H9 (cell line): ENCODE measurements around the gene STXBP1. TPM values are rescaled to one million over a fixed set of nuclear protein-coding genes. Genes with fewer than 3 reads are reported as not detected.

ENCODE experiments used
- DNase-seq: peaks from one replicate; pipeline ENCODE4 v3.0.0-alpha.2; 2017
- H2AFZ ChIP-seq: one replicate; pipeline ENCODE4 v1.6.1; 2013; ENCODE audit warnings: mild to moderate bottlenecking, low read length, control low read depth, moderate library complexity
- H2AK5ac ChIP-seq: 2 replicates; pipeline ENCODE4 v1.6.1; 2013; ENCODE audit warnings: low read length, control low read depth, mixed read lengths; ENCODE audit not compliant: insufficient read length
- H2BK120ac ChIP-seq: one replicate; pipeline ENCODE4 v1.6.1; 2013; ENCODE audit warnings: low read depth, mild to moderate bottlenecking, low read length, control low read depth, inconsistent platforms; ENCODE audit not compliant: poor library complexity, severe bottlenecking
- H2BK12ac ChIP-seq: 2 replicates; pipeline ENCODE4 v1.6.1; 2013; ENCODE audit warnings: low read length, control low read depth, mixed read lengths, low read depth; ENCODE audit not compliant: insufficient read length
- H2BK15ac ChIP-seq: 2 replicates; pipeline ENCODE4 v1.6.1; 2013; ENCODE audit warnings: low read depth, low read length, control low read depth
- H2BK20ac ChIP-seq: one replicate; pipeline ENCODE4 v1.6.1; 2013; ENCODE audit warnings: low read depth, mild to moderate bottlenecking, low read length, control low read depth, inconsistent platforms; ENCODE audit not compliant: poor library complexity, severe bottlenecking
- H2BK5ac ChIP-seq: 2 replicates; pipeline ENCODE4 v1.6.1; 2013; ENCODE audit warnings: low read length, control low read depth, mixed read lengths; ENCODE audit not compliant: insufficient read length
- H3K14ac ChIP-seq: 2 replicates; pipeline ENCODE4 v1.6.1; 2013; ENCODE audit warnings: low read length, control low read depth; ENCODE audit not compliant: insufficient read depth
- H3K18ac ChIP-seq: 2 replicates; pipeline ENCODE4 v1.6.1; 2013; ENCODE audit warnings: low read depth, mild to moderate bottlenecking, mixed read lengths, low read length, control low read depth; ENCODE audit not compliant: insufficient read length
- H3K23ac ChIP-seq: 2 replicates; pipeline ENCODE4 v1.6.1; 2013; ENCODE audit warnings: low read length, control low read depth, mixed read lengths, low read depth; ENCODE audit not compliant: insufficient read length
- H3K23me2 ChIP-seq: 2 replicates; pipeline ENCODE4 v1.6.1; 2013; ENCODE audit warnings: low read depth, mild to moderate bottlenecking, mixed read lengths, low read length, control low read depth; ENCODE audit not compliant: insufficient read length, poor library complexity, severe bottlenecking
- H3K27ac ChIP-seq: 2 replicates; pipeline ENCODE4 v1.5.1; 2013; ENCODE audit warnings: low read length, control low read depth, mixed read lengths, low read depth; ENCODE audit not compliant: insufficient read length
- H3K27me3 ChIP-seq: 2 replicates; pipeline ENCODE4 v1.6.1; 2013; ENCODE audit warnings: low read length, control low read depth, inconsistent platforms; ENCODE audit not compliant: insufficient read depth
- H3K4ac ChIP-seq: 2 replicates; pipeline ENCODE4 v1.6.1; 2013; ENCODE audit warnings: low read depth, mild to moderate bottlenecking, control low read depth, inconsistent platforms, low read length, moderate library complexity
- H3K4me1 ChIP-seq: 2 replicates; pipeline ENCODE4 v1.6.1; 2013; ENCODE audit warnings: low read length, control low read depth, inconsistent platforms; ENCODE audit not compliant: insufficient read depth
- H3K4me2 ChIP-seq: 2 replicates; pipeline ENCODE4 v1.6.1; 2013; ENCODE audit warnings: low read length, control low read depth, mixed read lengths; ENCODE audit not compliant: insufficient read length, insufficient read depth
- H3K56ac ChIP-seq: 2 replicates; pipeline ENCODE4 v1.6.1; 2013; ENCODE audit warnings: low read depth, mild to moderate bottlenecking, mixed read lengths, low read length, control low read depth; ENCODE audit not compliant: insufficient read length
- H3K79me1 ChIP-seq: 2 replicates; pipeline ENCODE4 v1.6.1; 2013; ENCODE audit warnings: low read depth, mild to moderate bottlenecking, moderate library complexity, low read length, control low read depth, inconsistent platforms; ENCODE audit not compliant: insufficient read depth, poor library complexity, severe bottlenecking
- H3K79me2 ChIP-seq: 2 replicates; pipeline ENCODE4 v1.6.1; 2013; ENCODE audit warnings: low read length, control low read depth, inconsistent platforms; ENCODE audit not compliant: insufficient read depth
- H3K9ac ChIP-seq: 2 replicates; pipeline ENCODE4 v1.6.1; 2013; ENCODE audit warnings: low read length, control low read depth, mixed read lengths; ENCODE audit not compliant: insufficient read length; ENCODE audit errors: extremely low read depth
- H3K9me3 ChIP-seq: one replicate; pipeline ENCODE4 v1.6.1; 2013; ENCODE audit warnings: low read depth, low read length, inconsistent platforms; ENCODE audit not compliant: control insufficient read depth
- H3T11ph ChIP-seq: one replicate; pipeline ENCODE4 v1.6.1; 2013; ENCODE audit warnings: mild to moderate bottlenecking, low read length, control low read depth, inconsistent platforms
- H4K20me1 ChIP-seq: one replicate; pipeline ENCODE4 v1.6.1; 2013; ENCODE audit not compliant: control insufficient read depth, insufficient read length, insufficient read depth
- H4K5ac ChIP-seq: 2 replicates; pipeline ENCODE4 v1.6.1; 2013; ENCODE audit warnings: low read depth, mild to moderate bottlenecking, mixed read lengths, low read length, control low read depth; ENCODE audit not compliant: insufficient read length
- H4K8ac ChIP-seq: replicated peaks from 2 replicates; pipeline ENCODE4 v1.6.1; 2013; ENCODE audit warnings: low read length, control low read depth, mixed read lengths, low read depth; ENCODE audit not compliant: insufficient read length
- H4K91ac ChIP-seq: 2 replicates; pipeline ENCODE4 v1.6.1; 2013; ENCODE audit warnings: low read depth, mild to moderate bottlenecking, moderate library complexity, mixed read lengths, low read length, control low read depth; ENCODE audit not compliant: insufficient read length
- H3K27ac Mint-ChIP-seq, 3 experiments: 2 replicates in 2 of 3; 3 replicates in 1 of 3; pipeline ENCODE4 v1.8.0; 2020 to 2021; ENCODE audit warnings: mixed read lengths in 3 of 3, mild to moderate bottlenecking in 1 of 3, moderate library complexity in 1 of 3
- H3K27me3 Mint-ChIP-seq: 2 replicates; pipeline ENCODE4 v1.8.0; 2021; ENCODE audit warnings: low read depth, mild to moderate bottlenecking, moderate library complexity, mixed read lengths
- H3K36me3 Mint-ChIP-seq, 3 experiments: 2 replicates in 2 of 3; 3 replicates in 1 of 3; pipeline ENCODE4 v1.8.0; 2020 to 2021; ENCODE audit warnings: low read depth in 3 of 3, mixed read lengths in 3 of 3; ENCODE audit not compliant: insufficient read depth in 1 of 3
- H3K4me1 Mint-ChIP-seq, 2 experiments: 2 replicates each; pipeline ENCODE4 v1.8.0; 2020; ENCODE audit warnings: mixed read lengths in 2 of 2
- H3K4me3 Mint-ChIP-seq, 2 experiments: 2 replicates in 1 of 2; 3 replicates in 1 of 2; pipeline ENCODE4 v1.8.0; 2020 to 2021; ENCODE audit warnings: mild to moderate bottlenecking in 2 of 2, mixed read lengths in 2 of 2, moderate library complexity in 1 of 2
- H3K9me3 Mint-ChIP-seq, 2 experiments: 2 replicates in 1 of 2; 3 replicates in 1 of 2; pipeline ENCODE4 v1.8.0; 2020; ENCODE audit warnings: mild to moderate bottlenecking in 2 of 2, mixed read lengths in 2 of 2, moderate library complexity in 1 of 2
- CTCF ChIP-seq: fragments of 200-600 bp; sonication (generic); conservative IDR thresholded peaks from 3 replicates; pipeline ENCODE4 v1.8.0; 2021; ENCODE audit warnings: antibody characterized with exemption, mild to moderate bottlenecking
- WGBS: extraction: QIAGEN DNeasy Blood & Tissue Kit; methylation state at CpG from one replicate; pipeline ENCODE4 v1.1.7; 2013; ENCODE audit warnings: missing lambda C conversion rate, low lambda C conversion rate, mixed read lengths; ENCODE audit not compliant: insufficient read length; ENCODE audit errors: extremely low coverage; 5-methylcytosine and 5-hydroxymethylcytosine counted together
- total RNA-seq: library from RNA; stranded (reverse); gene quantifications from 2 replicates; pipeline ENCODE4 v1.2.1, GENCODE V29; 2021

Gene STXBP1
- total RNA-seq, 1 experiment from 2014 or later, result 22.3 TPM

GRCh38 chr9:127714020-127714750 is 102.1 kb downstream of the STXBP1 start:
- H2AFZ ChIP-seq, result no peak overlapping the region
- peak overlapping the region; percentile 68 to 83 for H3K4me3 Mint-ChIP-seq

More at GRCh38 chr9:127714020-127714750, 102.1 kb downstream of the STXBP1 start:
- H3K79me1 ChIP-seq, result no peaks in the 10 kb centered on the region
- no peak overlapping the region for H2BK15ac ChIP-seq
- Mint-ChIP-seq H3K4me1 (peaks cover 24 to 34% of the 10 kb centered on the region in 2 experiments), H3K27ac (no peak overlapping the region; a peak in 1 of 7 replicates), H3K27me3 (peaks cover 7% of the 10 kb centered on the region), H3K36me3 (no peaks in the 10 kb centered on the region; a peak in 1 of 7 replicates), H3K9me3 (no peaks in the 10 kb centered on the region)
- H3K27me3 ChIP-seq, result no peaks in the 10 kb centered on the region
- no peak for DNase-seq
- no peak overlapping the region for H3K18ac ChIP-seq
- no peak overlapping the region for H3K9ac ChIP-seq
- no peak overlapping the region for H2BK12ac ChIP-seq
- H3K4me1 ChIP-seq, result no peaks in the 10 kb centered on the region; the same call in 1 of the 2 replicates
- no peak overlapping the region for H2BK20ac ChIP-seq
- no peaks in the 10 kb centered on the region for H3K9me3 ChIP-seq
- H3K23ac ChIP-seq, result no peak overlapping the region
- H3K23me2 ChIP-seq, result peaks cover 13% of the 10 kb centered on the region
- no peak overlapping the region for H3K27ac ChIP-seq
- H3T11ph ChIP-seq, result no peak overlapping the region
- H3K14ac ChIP-seq, result no peak overlapping the region
- no peak overlapping the region for H2BK5ac ChIP-seq
- H2BK120ac ChIP-seq, result no peak overlapping the region
- no CpG with 5 or more reads among the region's 19 CpGs for WGBS
- H4K91ac ChIP-seq, result no peak overlapping the region
- H3K79me2 ChIP-seq, result no peaks in the 10 kb centered on the region
- peak overlapping the region; percentile 54 for H3K4me2 ChIP-seq
- no peak overlapping the region for H2AK5ac ChIP-seq
- H4K8ac ChIP-seq, result no peak overlapping the region
- TF ChIP-seq CTCF, result no peak
- H3K4ac ChIP-seq, result no peak overlapping the region
- no peak overlapping the region for H4K5ac ChIP-seq
- no peaks in the 10 kb centered on the region for H4K20me1 ChIP-seq
- H3K56ac ChIP-seq, result no peak overlapping the region
